B cell (primary cell): ENCODE results near the gene NOP9. TPM values are rescaled to one million over a fixed set of nuclear protein-coding genes. Genes with fewer than 3 reads are reported as not detected.

Source experiments
- ATAC-seq: fragments of 200-7000 bp; cut with Tn5 transposase; one replicate; pipeline ENCODE4 v1.10.0; 2021; ENCODE audit warnings: low read depth, mild to moderate bottlenecking, moderate number of reproducible peaks, moderate library complexity
- CTCF ChIA-PET: fragments of 350-600 bp; sonication (Branson Sonifier 250); formaldehyde crosslinking; loops from one replicate; lab custom pipeline; 2021; ENCODE audit warnings: antibody characterized with exemption, inconsistent platforms; lab: Charles Lee
- POLR2A ChIA-PET: fragments of 350-600 bp; sonication (Branson Sonifier 250); formaldehyde crosslinking; loops from one replicate; lab custom pipeline; 2021; ENCODE audit warnings: antibody characterized with exemption; lab: Charles Lee
- DNase-seq: peaks from one replicate; pipeline ENCODE4 v3.0.0; 2013
- H2AFZ ChIP-seq: 2 replicates; pipeline ENCODE4 v1.6.1; 2012; ENCODE audit warnings: mild to moderate bottlenecking, low read depth, low read length; ENCODE audit not compliant: insufficient read depth, poor library complexity, severe bottlenecking
- H3K27ac ChIP-seq, 2 donors: 1 replicate in 1 of 2; 2 replicates in 1 of 2; pipeline ENCODE4 v1.5.1; 2012 to 2013; ENCODE audit warnings: low read length in 2 of 2, mild to moderate bottlenecking in 2 of 2, moderate library complexity in 1 of 2
- H3K27me3 ChIP-seq, 4 experiments: fragments of 200-600 bp in 1 of 4; sonication (generic) in 1 of 4; replicated peaks in 1 of 4; 1 replicate in 2 of 4; 2 replicates in 2 of 4; pipeline versions ENCODE4 v1.6.1 to v1.7.0; 2013 to 2016; ENCODE audit warnings: low read length in 3 of 4, mild to moderate bottlenecking in 2 of 4, mixed read lengths in 1 of 4, moderate library complexity in 1 of 4; ENCODE audit not compliant: insufficient read depth in 4 of 4, control insufficient read depth in 3 of 4; ENCODE audit errors: control extremely low read depth in 1 of 4
- H3K36me3 ChIP-seq, 2 experiments: replicated peaks in 1 of 2; 1 replicate in 1 of 2; 2 replicates in 1 of 2; pipeline versions ENCODE4 v1.6.1 to v1.7.1; 2013; ENCODE audit warnings: low read length in 1 of 2; ENCODE audit not compliant: insufficient read depth in 2 of 2, control insufficient read depth in 1 of 2; ENCODE audit errors: control extremely low read depth in 1 of 2, extremely low read depth in 1 of 2
- H3K4me1 ChIP-seq, 2 donors: fragments of 200-600 bp in 1 of 2; sonication (generic) in 1 of 2; 1 replicate in 1 of 2; 2 replicates in 1 of 2; pipeline versions ENCODE4 v1.5.1 to v1.6.1; 2013 to 2017; ENCODE audit warnings: low read length in 2 of 2; ENCODE audit not compliant: control insufficient read depth in 2 of 2, insufficient read depth in 2 of 2
- H3K4me2 ChIP-seq: replicated peaks from 2 replicates; pipeline ENCODE3; 2012; ENCODE audit warnings: mild to moderate bottlenecking, low read depth, low read length; ENCODE audit not compliant: poor library complexity, severe bottlenecking
- H3K4me3 ChIP-seq, 5 experiments: fragments of 200-600 bp in 1 of 5; sonication (generic) in 1 of 5; 1 replicate in 3 of 5; 2 replicates in 2 of 5; pipeline versions ENCODE4 v1.5.1 to v1.7.0; 2011 to 2016; ENCODE audit warnings: low read length in 4 of 5, mild to moderate bottlenecking in 4 of 5, low read depth in 2 of 5, control low read depth in 1 of 5, moderate library complexity in 1 of 5; ENCODE audit not compliant: insufficient read depth in 1 of 5; ENCODE audit errors: control extremely low read depth in 1 of 5, extremely low read depth in 1 of 5
- H3K79me2 ChIP-seq: fragments of 200-600 bp; sonication (generic); one replicate; pipeline ENCODE4 v1.6.0; 2016; ENCODE audit warnings: low read length; ENCODE audit not compliant: control insufficient read depth, insufficient read depth
- H3K9ac ChIP-seq: fragments of 200-600 bp; sonication (generic); 2 replicates; pipeline ENCODE4 v1.6.1; 2017; ENCODE audit warnings: mild to moderate bottlenecking, low read length, moderate library complexity
- H3K9me3 ChIP-seq, 3 donors: one replicate each; pipeline versions ENCODE4 v1.6.1 to v1.7.1; 2013; ENCODE audit warnings: low read length in 2 of 3; ENCODE audit not compliant: control insufficient read depth in 2 of 3, insufficient read depth in 1 of 3; ENCODE audit errors: control extremely low read depth in 1 of 3
- H4K20me1 ChIP-seq: 2 replicates; pipeline ENCODE4 v1.6.0; 2012; ENCODE audit warnings: mild to moderate bottlenecking, low read length; ENCODE audit not compliant: insufficient read depth, control insufficient read depth, poor library complexity, severe bottlenecking
- H3K27ac Mint-ChIP-seq: one replicate; pipeline ENCODE4 v1.8.0; 2021; ENCODE audit warnings: mixed read lengths
- H3K27me3 Mint-ChIP-seq: one replicate; pipeline ENCODE4 v1.8.0; 2021; ENCODE audit warnings: mixed read lengths
- H3K4me1 Mint-ChIP-seq: one replicate; pipeline ENCODE4 v1.8.0; 2021; ENCODE audit warnings: mixed read lengths
- H3K4me3 Mint-ChIP-seq: one replicate; pipeline ENCODE4 v1.8.0; 2021; ENCODE audit warnings: mixed read lengths
- H3K9me3 Mint-ChIP-seq: one replicate; pipeline ENCODE4 v1.8.0; 2022; ENCODE audit warnings: mixed read lengths; ENCODE audit not compliant: insufficient read depth
- CTCF ChIP-seq: fragments of 200-600 bp; IDR thresholded peaks from one replicate; pipeline ENCODE4 v1.8.0; 2022; ENCODE audit warnings: antibody characterized with exemption, mild to moderate bottlenecking
- EZH2 ChIP-seq: IDR thresholded peaks from 2 replicates; pipeline ENCODE4 v1.6.1; 2012; ENCODE audit warnings: borderline replicate concordance, low read depth, mild to moderate bottlenecking, moderate library complexity, low read length; ENCODE audit not compliant: insufficient read depth, poor library complexity, severe bottlenecking
- WGBS: methylation state at CpG from one replicate; pipeline ENCODE4 v1.1.5; 2013; ENCODE audit warnings: missing lambda C conversion rate; ENCODE audit not compliant: insufficient coverage; 5-methylcytosine and 5-hydroxymethylcytosine counted together
- intact Hi-C: fragments of 100-400 bp; cut with micrococcal nuclease; formaldehyde crosslinking; loops from one replicate; pipeline ENCODE4 v1.10.0; 2022
- polyA plus RNA-seq: library from polyadenylated mRNA; depleted of rRNA; stranded (reverse); fragments of >200 nt; gene quantifications from 2 replicates; pipeline ENCODE4 v1.2.3, GENCODE V29; 2012
- total RNA-seq, 2 donors: library from RNA; stranded (reverse); fragments of 120-200 nt in 1 of 2; gene quantifications; 1 replicate in 1 of 2; 2 replicates in 1 of 2; pipeline versions ENCODE4 v1.2.3 to v1.2.4, GENCODE V29; 2013 to 2022

Gene NOP9
- total and polyA plus RNA-seq, 2 donors (not counting 1 experiment from before 2014, with no cell fraction given): 9.7 to 22.6 TPM

- Mint-ChIP-seq H3K27me3 (no peaks in the 10 kb centered on the region), H3K4me3 (peak overlapping the region; percentile 84), H3K9me3 (no peaks in the 10 kb centered on the region), H3K27ac (peak overlapping the region; percentile 91), H3K4me1 (peaks cover 61% of the 10 kb centered on the region)
- Histone ChIP-seq H4K20me1 (peaks cover 32% of the 10 kb centered on the region), H3K9me3 (no peaks in the 10 kb centered on the region), H3K9ac (peak overlapping the region; percentile 70), H3K79me2 (peaks cover 16% of the 10 kb centered on the region), H3K4me3 (peak overlapping the region; percentile 8 to 71 (median 57)), H2AFZ (peak overlapping the region; percentile 82), H3K36me3 (peaks cover 0 to 15% of the 10 kb centered on the region in 2 experiments), H3K4me1 (peaks cover 38 to 57% of the 10 kb centered on the region in 2 donors), H3K4me2 (peak overlapping the region; percentile 92), H3K27ac (peak overlapping the region; percentile 65 to 83), H3K27me3 (no peaks in the 10 kb centered on the region)
- ATAC-seq (no peak), DNase-seq (no peak)
- intact Hi-C loops: loop anchor here (1.0 to 5.0 kb wide), 4 partner anchors 20 to 300 kb away; partner anchors contain the start of gene TINF2
- no CpG with 5 or more reads among the region's 1 CpG for WGBS
- ChIA-PET POLR2A (interaction anchor here (0.6 to 2.0 kb wide), 8 partner anchors 12 to 119 kb away, joined by 3 to 17 read pairs (median 6); partner anchors contain the start of genes CHMP4A, DHRS1, KHNYN and NOP9), CTCF (interaction anchor here (1.3 to 9.4 kb wide), 11 partner anchors 9 to 124 kb away, joined by 3 to 112 read pairs (median 7); partner anchors contain the start of genes CBLN3, KHNYN, MDP1 and RABGGTA)
- no peak for TF ChIP-seq CTCF
- TF ChIP-seq EZH2: no peak
These were observed 12.4 kb downstream of the NOP9 start for GRCh38 chr14:24311837-24312615.
